Esophagus muscularis mucosa (tissue), 4 donors: ENCODE measurements around the gene IL17C. TPM values are rescaled to one million over a fixed set of nuclear protein-coding genes. Genes with fewer than 3 reads are reported as not detected.

Experiments used
- DNase-seq: peaks from one replicate; pipeline ENCODE4 v3.0.0-alpha.2; 2017; ENCODE audit errors: extremely low spot score
- H3K27ac ChIP-seq, 4 donors: fragments of 200-600 bp; sonication (generic); replicated peaks in 1 of 4; 1 replicate in 3 of 4; 2 replicates in 1 of 4; pipeline ENCODE4 v1.5.1; 2016 to 2019; ENCODE audit warnings: mild to moderate bottlenecking in 1 of 4
- H3K27me3 ChIP-seq, 4 donors: fragments of 200-600 bp; sonication (generic); one replicate each; pipeline versions ENCODE4 v1.5.1 to v1.6.0; 2016 to 2019
- H3K36me3 ChIP-seq, 4 donors: fragments of 200-600 bp; sonication (generic); one replicate each; pipeline ENCODE4 v1.5.1; 2016 to 2019
- H3K4me1 ChIP-seq, 4 donors: fragments of 200-600 bp; sonication (generic); one replicate each; pipeline ENCODE4 v1.5.1; 2016 to 2019
- H3K4me3 ChIP-seq, 4 donors: fragments of 200-600 bp; sonication (generic); 1 replicate in 2 of 4; 2 replicates in 2 of 4; pipeline ENCODE4 v1.5.1; 2016 to 2019; ENCODE audit warnings: mild to moderate bottlenecking in 4 of 4, moderate library complexity in 1 of 4
- H3K9me3 ChIP-seq, 4 donors: fragments of 200-600 bp; sonication (generic); 1 replicate in 3 of 4; 2 replicates in 1 of 4; pipeline ENCODE4 v1.5.1; 2016 to 2019
- CTCF ChIP-seq, 3 experiments: fragments of 200-600 bp in 2 of 3; fragments of 450-650 bp in 1 of 3; sonication (generic) in 2 of 3; IDR thresholded peaks; one replicate each; pipeline ENCODE4 v1.5.1; 2017 to 2019; ENCODE audit warnings: antibody characterized with exemption in 3 of 3, mild to moderate bottlenecking in 2 of 3, moderate library complexity in 1 of 3
- EP300 ChIP-seq: sonication (generic); formaldehyde crosslinking; IDR thresholded peaks from one replicate; pipeline ENCODE4 v1.6.1; 2017; ENCODE audit warnings: antibody characterized with exemption
- POLR2A ChIP-seq: fragments of 450-650 bp; IDR thresholded peaks from one replicate; pipeline ENCODE4 v1.6.1; 2017; ENCODE audit warnings: antibody characterized with exemption, moderate library complexity, mild to moderate bottlenecking, low read depth
- POLR2AphosphoS5 ChIP-seq, 2 donors: sonication (generic); formaldehyde crosslinking; IDR thresholded peaks; one replicate each; pipeline ENCODE4 v1.6.1; 2017; ENCODE audit warnings: antibody characterized with exemption in 2 of 2
- WGBS: methylation state at CpG from one replicate; pipeline ENCODE4 v1.1.5; 2018; 5-methylcytosine and 5-hydroxymethylcytosine counted together
- intact Hi-C: fragments of 100-400 bp; cut with DNase I; formaldehyde crosslinking; loops from one replicate; pipeline ENCODE4 v1.15.1; 2023
- total RNA-seq, 4 donors: library from RNA; depleted of rRNA; stranded (reverse); fragments of >200 nt; gene quantifications; one replicate each; pipeline versions ENCODE4 v1.1.0 to v1.2.1, GENCODE V29; 2016

Gene IL17C
- total RNA-seq, 4 donors from 2014 or later, result not detected

GRCh38 chr16:88677721-88678120 is 39.3 kb downstream of the IL17C start:
- Histone ChIP-seq H3K36me3 (peaks cover 0 to 8% (median 3%) of the 10 kb centered on the region in 4 donors), H3K4me3 (no peak overlapping the region), H3K27ac (no peak overlapping the region), H3K9me3 (no peaks in the 10 kb centered on the region), H3K27me3 (peaks cover 0 to 44% (median 23%) of the 10 kb centered on the region in 4 donors), H3K4me1 (peaks cover 11 to 20% (median 13%) of the 10 kb centered on the region in 4 donors)
- DNase-seq, result no peak
- no peak for TF ChIP-seq POLR2A
- no peak for TF ChIP-seq POLR2AphosphoS5 (IDR thresholded peaks at IDR 0.05)
- TF ChIP-seq EP300, result no peak
- no peak for TF ChIP-seq CTCF (IDR thresholded peaks at IDR 0.05)
- 57% methylated on average over 9 of the region's 13 CpGs for WGBS
- intact Hi-C loops, result no loop called here

GRCh38 chr16:88678224-88678979 is 40.0 kb downstream of the IL17C start:
- H3K27me3 ChIP-seq, result peaks cover 0 to 50% (median 23%) of the 10 kb centered on the region in 4 donors
- intact Hi-C loops, result no loop called here
- H3K4me3 ChIP-seq, result no peak overlapping the region
- WGBS, result 47% methylated on average over 10 of the region's 32 CpGs
- peaks cover 0 to 8% (median 3%) of the 10 kb centered on the region in 4 donors for H3K36me3 ChIP-seq
- peaks cover 11 to 15% (median 13%) of the 10 kb centered on the region in 4 donors for H3K4me1 ChIP-seq
- no peak overlapping the region for H3K27ac ChIP-seq
- no peaks in the 10 kb centered on the region for H3K9me3 ChIP-seq
- TF ChIP-seq POLR2AphosphoS5 (IDR thresholded peaks at IDR 0.05), result no peak
- TF ChIP-seq EP300, result no peak
- TF ChIP-seq POLR2A, result no peak
- no peak for TF ChIP-seq CTCF (IDR thresholded peaks at IDR 0.05)
- no peak for DNase-seq

- intact Hi-C loops, result no loop called here
- no peak for DNase-seq
- no peak overlapping the region for H3K27ac ChIP-seq
- WGBS, result 82% methylated on average over 3 of the region's 5 CpGs
- no peak for TF ChIP-seq POLR2A
- no peak for TF ChIP-seq POLR2AphosphoS5 (IDR thresholded peaks at IDR 0.05)
- no peak for TF ChIP-seq EP300
- TF ChIP-seq CTCF (IDR thresholded peaks at IDR 0.05), result no peak
- H3K36me3 ChIP-seq, result no peaks in the 10 kb centered on the region
- H3K4me1 ChIP-seq, result peaks cover 6 to 20% (median 16%) of the 10 kb centered on the region in 4 donors
- H3K9me3 ChIP-seq, result no peaks in the 10 kb centered on the region
- H3K4me3 ChIP-seq, result no peak overlapping the region
- peaks cover 0 to 73% (median 40%) of the 10 kb centered on the region in 4 donors for H3K27me3 ChIP-seq
These were observed 42.2 kb downstream of the IL17C start for GRCh38 chr16:88680554-88681083.

GRCh38 chr16:88681084-88681680 is 42.8 kb downstream of the IL17C start:
- Histone ChIP-seq H3K36me3 (no peaks in the 10 kb centered on the region), H3K27ac (no peak overlapping the region), H3K4me1 (peaks cover 12 to 26% (median 21%) of the 10 kb centered on the region in 4 donors), H3K9me3 (no peaks in the 10 kb centered on the region), H3K27me3 (peaks cover 0 to 78% (median 46%) of the 10 kb centered on the region in 4 donors), H3K4me3 (no peak overlapping the region)
- 48% methylated on average over 17 of the region's 31 CpGs for WGBS
- intact Hi-C loops, result no loop called here
- no peak for TF ChIP-seq EP300
- no peak for TF ChIP-seq POLR2AphosphoS5 (IDR thresholded peaks at IDR 0.05)
- no peak for TF ChIP-seq CTCF (IDR thresholded peaks at IDR 0.05)
- TF ChIP-seq POLR2A, result no peak
- DNase-seq, result no peak
